ENCODE data around the gene CFI. TPM values are rescaled to one million over a fixed set of nuclear protein-coding genes. Genes with fewer than 3 reads are reported as not detected.

CFI gene
- total and polyA plus RNA-seq, 2 of the 8 experiments (the other 6 are each of a cell fraction or from before 2014, with no cell fraction given) = not detected

GRCh38 chr4:109702950-109703663 lies 98.7 kb downstream of the CFI start, which contains the start of gene CASP6 (continued):
- peak; percentile 59 to 72 (median 70) for TF ChIP-seq CTCF (IDR thresholded peaks at IDR 0.05; ENCODE audit: control extremely low read depth in 1 of 3, insufficient read depth in 1 of 3, low read depth in 1 of 3, low read length in 3 of 3)
- no peak for TF ChIP-seq RNF2 (IDR thresholded peaks at IDR 0.05; ENCODE audit: borderline replicate concordance, low read depth, low read length, missing control alignments, poor library complexity, severe bottlenecking)
- TF ChIP-seq USF2 (IDR thresholded peaks at IDR 0.05; ENCODE audit: low read length) = no peak
- TF ChIP-seq BACH1 (IDR thresholded peaks at IDR 0.05; ENCODE audit: low read length) = peak; percentile 59; the same call in 1 of the 2 replicates
- TF ChIP-seq SIX5 (IDR thresholded peaks at IDR 0.05; ENCODE audit: low read depth, low read length) = no peak
- no peak for TF ChIP-seq POU5F1 (IDR thresholded peaks at IDR 0.05; ENCODE audit: low read depth, low read length)
- TF ChIP-seq RAD21 (IDR thresholded peaks at IDR 0.05 in 1 of 2, conservative IDR thresholded peaks at IDR 0.05 in 1 of 2; ENCODE audit: low read depth in 2 of 2, low read length in 2 of 2) = peak; percentile 36 to 58; a peak in 3 of 4 replicates
- TF ChIP-seq CHD2 (IDR thresholded peaks at IDR 0.05; ENCODE audit: low read length) = no peak
- TF ChIP-seq SIRT6 (IDR thresholded peaks at IDR 0.05; ENCODE audit: low read length) = no peak
- peak; percentile 80 for TF ChIP-seq TAF1 (IDR thresholded peaks at IDR 0.05; ENCODE audit: low read depth, low read length)
- no peak for TF ChIP-seq KDM5A (IDR thresholded peaks at IDR 0.05; ENCODE audit: low read length)
- TF ChIP-seq EGR1 (IDR thresholded peaks at IDR 0.05; ENCODE audit: borderline replicate concordance, low read depth, low read length) = no peak
- no peak for TF ChIP-seq NANOG (IDR thresholded peaks at IDR 0.05; ENCODE audit: insufficient read depth, low read depth, low read length, poor library complexity, severe bottlenecking)
- no peak for TF ChIP-seq CTBP2 (IDR thresholded peaks at IDR 0.05; ENCODE audit: borderline replicate concordance, insufficient read depth, insufficient read length, low read length)

Data from H1 (cell line).